AG09319 (cell line): ENCODE measurements around the gene CCDC6.

Experiments
- DNase-seq: peaks from one replicate; pipeline ENCODE4 v3.0.0-alpha.2; 2010; ENCODE audit warnings: low read depth; ENCODE audit errors: extremely low read depth
- CTCF ChIP-seq: IDR thresholded peaks from 2 replicates; pipeline ENCODE4 v1.5.1; 2011; ENCODE audit warnings: low read depth, mild to moderate bottlenecking, inconsistent platforms, low read length, moderate library complexity

CCDC6 gene

GRCh38 chr10:59913547-59914237 lies 7.3 kb upstream of the CCDC6 start:
- no peak for TF ChIP-seq CTCF
- DNase-seq: no peak

DNA sequence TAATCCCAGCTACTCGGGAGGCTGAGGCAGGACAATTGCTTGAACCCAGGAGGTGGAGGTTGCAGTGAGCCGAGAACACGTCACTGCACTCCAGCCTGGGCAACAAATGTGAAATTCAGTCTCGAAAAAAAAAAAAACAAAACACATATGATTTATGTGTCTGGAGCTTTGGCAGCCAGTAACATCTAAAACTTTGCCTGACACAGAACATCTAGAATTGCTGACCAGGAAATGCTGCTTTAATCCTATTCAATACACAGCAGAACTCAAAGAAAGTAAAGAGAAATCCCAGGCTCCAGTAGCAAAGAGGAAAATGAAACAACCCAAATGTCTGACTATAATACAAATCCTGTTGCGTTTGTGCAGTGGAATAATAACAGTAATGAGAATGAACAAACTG lies 4.5 kb upstream of the CCDC6 start:
- no peak for TF ChIP-seq CTCF
- no peak for DNase-seq

- DNase-seq: no peak
- no peak for TF ChIP-seq CTCF
Measured at GRCh38 chr10:59909815-59910214, 3.5 kb upstream of the CCDC6 start.

DNA sequence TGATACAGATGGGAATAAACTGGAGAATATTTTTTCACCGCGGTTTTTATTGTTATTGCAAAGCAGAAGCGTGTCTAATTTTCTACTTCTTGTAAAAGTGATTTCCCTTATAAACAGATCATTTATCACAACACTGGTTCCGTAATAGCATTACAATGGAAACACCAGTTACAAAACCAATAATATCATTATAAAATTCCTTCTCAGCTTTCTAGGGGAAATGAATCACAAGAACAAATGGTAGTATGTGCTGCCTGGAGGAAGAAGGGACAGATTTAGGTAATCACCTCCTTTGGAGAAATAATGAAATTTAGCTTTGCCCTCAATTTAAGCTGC lies 2.4 kb upstream of the CCDC6 start:
- DNase-seq: no peak
- TF ChIP-seq CTCF: no peak

GRCh38 chr10:59907918-59908807 lies 1.8 kb upstream of the CCDC6 start:
- no peak for DNase-seq
- no peak for TF ChIP-seq CTCF

DNA sequence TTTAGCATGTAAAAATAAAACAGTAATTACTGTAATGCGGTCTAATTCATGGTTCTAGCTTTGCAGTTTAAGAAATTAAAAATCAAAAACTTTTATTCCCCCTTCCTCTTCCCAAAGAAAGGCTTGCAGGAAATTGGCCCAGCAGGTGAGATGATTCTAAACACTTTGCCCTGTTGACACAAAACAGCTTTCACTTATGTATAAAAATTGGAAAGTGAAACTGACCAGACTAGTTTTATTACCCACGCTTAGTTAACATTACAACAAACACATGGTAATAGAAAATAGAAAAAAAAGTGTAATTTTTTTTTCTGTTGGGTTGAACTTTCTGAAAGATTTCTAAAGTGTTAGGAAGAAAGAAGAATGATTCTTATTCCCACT lies 1.2 kb upstream of the CCDC6 start:
- TF ChIP-seq CTCF: no peak
- DNase-seq: no peak

DNA sequence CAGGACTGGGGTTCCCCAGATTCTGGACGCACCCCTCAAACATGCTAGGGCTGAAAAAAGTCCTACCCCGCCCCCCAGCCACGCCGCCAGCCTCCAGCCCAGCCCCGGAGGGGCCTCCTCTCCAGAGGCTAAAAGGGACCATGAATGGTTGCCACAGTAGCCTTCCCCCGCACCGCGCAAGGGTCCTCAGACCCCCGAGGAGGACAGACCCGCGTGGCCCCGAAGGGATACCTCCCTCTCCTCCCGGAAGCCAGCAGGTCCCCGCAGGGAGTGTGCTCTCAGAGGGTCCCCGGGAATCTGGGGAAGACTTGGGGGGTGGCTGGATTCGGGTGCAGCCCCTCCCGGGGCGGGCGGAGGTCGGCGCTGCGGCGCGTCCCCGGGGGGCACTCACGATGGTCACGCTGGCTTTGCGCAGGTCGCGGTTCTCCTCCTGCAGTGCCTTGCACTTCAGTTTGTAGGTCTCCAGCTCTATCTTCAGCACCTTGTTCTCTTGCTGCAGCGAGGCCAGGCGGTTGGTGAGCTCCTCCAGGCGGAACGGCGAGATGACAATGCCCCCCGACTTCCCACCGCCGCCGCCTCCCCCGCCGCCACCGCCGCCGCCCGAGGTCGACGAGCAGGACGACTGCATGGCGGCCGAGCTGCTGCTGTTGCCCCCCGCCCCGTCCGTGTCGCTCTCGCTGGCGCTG lies 482 bp downstream of the CCDC6 start:
- TF ChIP-seq CTCF: no peak; the same call in 1 of the 2 replicates
- DNase-seq: no peak
